ENCODE data around the gene HNRNPR.

GRCh38 chr1:23357138-23357908 lies 13.2 kb upstream of the HNRNPR start:
- no peak for TF ChIP-seq POLR2A (IDR thresholded peaks at IDR 0.05; ENCODE audit: low read depth, low read length)
- TF ChIP-seq POLR2AphosphoS5 (IDR thresholded peaks at IDR 0.05; ENCODE audit: low read depth, low read length) = no peak
- no peak for TF ChIP-seq TAF1 (IDR thresholded peaks at IDR 0.05; ENCODE audit: low read depth, low read length)
- TF ChIP-seq SPI1 (IDR thresholded peaks at IDR 0.05; ENCODE audit: low read depth, low read length) = no peak
- TF ChIP-seq PAX5 (IDR thresholded peaks at IDR 0.05; ENCODE audit: insufficient read depth, low read length, severe bottlenecking) = no peak

Data from GM12891 (cell line).